Karpas-422 (cell line): Measurements from ENCODE around the gene MYH3. TPM values are rescaled to one million over a fixed set of nuclear protein-coding genes. Genes with fewer than 3 reads are reported as not detected.

Experiments used
- DNase-seq: peaks from one replicate; pipeline ENCODE4 v3.0.0-alpha.2; 2015
- H2AFZ ChIP-seq: fragments of 200-600 bp; sonication (generic); 2 replicates; pipeline ENCODE4 v1.6.1; 2014; ENCODE audit warnings: antibody characterized with exemption, low read length, mixed read lengths
- H3K27ac ChIP-seq: fragments of 200-600 bp; sonication (generic); 2 replicates; pipeline ENCODE4 v1.5.1; 2014; ENCODE audit warnings: mild to moderate bottlenecking, low read length, moderate library complexity
- H3K27me3 ChIP-seq: fragments of 200-600 bp; sonication (generic); 2 replicates; pipeline ENCODE4 v1.6.1; 2014; ENCODE audit warnings: low read length, mixed read lengths
- H3K36me3 ChIP-seq: fragments of 200-600 bp; sonication (generic); 2 replicates; pipeline ENCODE4 v1.6.1; 2014; ENCODE audit warnings: low read length, mixed read lengths; ENCODE audit not compliant: insufficient read depth
- H3K4me1 ChIP-seq: fragments of 200-600 bp; sonication (generic); 2 replicates; pipeline ENCODE4 v1.6.1; 2014; ENCODE audit warnings: mild to moderate bottlenecking, low read length, mixed read lengths
- H3K4me2 ChIP-seq: fragments of 200-600 bp; sonication (generic); 2 replicates; pipeline ENCODE4 v1.6.1; 2014; ENCODE audit warnings: low read length, low read depth, mild to moderate bottlenecking; ENCODE audit not compliant: poor library complexity, severe bottlenecking
- H3K4me3 ChIP-seq: fragments of 200-600 bp; sonication (generic); 2 replicates; pipeline ENCODE4 v1.5.1; 2014; ENCODE audit warnings: mild to moderate bottlenecking, antibody characterized with exemption, low read length, mixed read lengths
- H3K79me2 ChIP-seq: fragments of 200-600 bp; sonication (generic); 2 replicates; pipeline ENCODE4 v1.6.1; 2014; ENCODE audit warnings: mild to moderate bottlenecking, low read length, mixed read lengths
- H3K9ac ChIP-seq: fragments of 200-600 bp; sonication (generic); 2 replicates; pipeline ENCODE4 v1.6.0; 2014; ENCODE audit warnings: low read length
- H3K9me2 ChIP-seq: fragments of 200-600 bp; sonication (generic), shearing (Covaris generic); replicated peaks from 2 replicates; pipeline ENCODE4 v1.6.0; 2014; ENCODE audit warnings: mild to moderate bottlenecking, low read length, moderate library complexity; ENCODE audit not compliant: insufficient read depth
- H3K9me3 ChIP-seq: fragments of 300-700, 200-600 bp; sonication (generic); 2 replicates; pipeline ENCODE4 v1.6.1; 2014; ENCODE audit warnings: low read length, mixed read lengths
- H4K20me1 ChIP-seq: fragments of 200-600 bp; sonication (generic); 2 replicates; pipeline ENCODE4 v1.6.1; 2014; ENCODE audit warnings: mild to moderate bottlenecking, antibody characterized with exemption, low read length, low read depth; ENCODE audit not compliant: insufficient read depth
- total RNA-seq: library from RNA; depleted of rRNA; stranded (reverse); fragments of >200 nt; shearing (Covaris generic); gene quantifications from 2 replicates; pipeline ENCODE4 v1.2.3, GENCODE V29; 2014; ENCODE audit warnings: low replicate concordance

Gene MYH3
- total RNA-seq, 1 experiment from 2014 or later, result 1.0 TPM

GRCh38 chr17:10618202-10618635 is 38.9 kb downstream of the MYH3 start:
- no peaks in the 10 kb centered on the region for H3K79me2 ChIP-seq
- H3K4me2 ChIP-seq, result no peak overlapping the region
- no peak overlapping the region for H3K4me3 ChIP-seq
- no peaks in the 10 kb centered on the region for H3K36me3 ChIP-seq
- no peaks in the 10 kb centered on the region for H3K27me3 ChIP-seq
- H3K9ac ChIP-seq, result no peak overlapping the region
- no peaks in the 10 kb centered on the region for H3K9me2 ChIP-seq
- no peak overlapping the region for H3K27ac ChIP-seq
- no peak overlapping the region for H2AFZ ChIP-seq
- DNase-seq, result peak; percentile 92
- 0 out of 2 replicates have a peak, but pooled peaks cover 2% of the 10 kb centered on the region for H4K20me1 ChIP-seq
- no peaks in the 10 kb centered on the region for H3K9me3 ChIP-seq
- H3K4me1 ChIP-seq, result no peaks in the 10 kb centered on the region

- Histone ChIP-seq H2AFZ (no peak overlapping the region), H3K36me3 (no peaks in the 10 kb centered on the region), H3K4me3 (no peak overlapping the region), H3K4me1 (no peaks in the 10 kb centered on the region), H3K27ac (no peak overlapping the region), H3K4me2 (no peak overlapping the region), H3K79me2 (no peaks in the 10 kb centered on the region), H3K9me2 (no peaks in the 10 kb centered on the region), H3K9me3 (no peaks in the 10 kb centered on the region), H3K27me3 (no peaks in the 10 kb centered on the region), H4K20me1 (0 out of 2 replicates have a peak, but pooled peaks cover 2% of the 10 kb centered on the region), H3K9ac (no peak overlapping the region)
- no peak for DNase-seq
These were observed 40.0 kb downstream of the MYH3 start for GRCh38 chr17:10617120-10617505.

- Histone ChIP-seq H3K9me3 (no peaks in the 10 kb centered on the region), H3K36me3 (no peaks in the 10 kb centered on the region), H3K27me3 (no peaks in the 10 kb centered on the region), H4K20me1 (0 out of 2 replicates have a peak, but pooled peaks cover 2% of the 10 kb centered on the region), H3K9ac (no peak overlapping the region), H3K27ac (no peak overlapping the region), H3K9me2 (no peaks in the 10 kb centered on the region), H3K4me2 (no peak overlapping the region), H3K4me1 (no peaks in the 10 kb centered on the region), H3K4me3 (no peak overlapping the region), H2AFZ (no peak overlapping the region), H3K79me2 (no peaks in the 10 kb centered on the region)
- peak; percentile 91 for DNase-seq
These were observed 40.5 kb downstream of the MYH3 start for GRCh38 chr17:10616502-10617119.

- Histone ChIP-seq H3K4me3 (no peak overlapping the region), H3K27ac (no peak overlapping the region), H3K9me3 (no peaks in the 10 kb centered on the region), H3K4me1 (no peaks in the 10 kb centered on the region), H3K27me3 (no peaks in the 10 kb centered on the region), H3K4me2 (no peak overlapping the region), H3K9me2 (no peaks in the 10 kb centered on the region), H3K9ac (no peak overlapping the region), H3K36me3 (no peaks in the 10 kb centered on the region), H2AFZ (no peak overlapping the region), H3K79me2 (no peaks in the 10 kb centered on the region), H4K20me1 (0 out of 2 replicates have a peak, but pooled peaks cover 2% of the 10 kb centered on the region)
- DNase-seq, result peak; percentile 85
These were observed 42.5 kb downstream of the MYH3 start for GRCh38 chr17:10614536-10615155.

- Histone ChIP-seq H3K9ac (no peak overlapping the region), H2AFZ (no peak overlapping the region), H3K4me1 (no peaks in the 10 kb centered on the region), H3K36me3 (no peaks in the 10 kb centered on the region), H3K4me2 (no peak overlapping the region), H3K9me2 (no peaks in the 10 kb centered on the region), H3K27ac (no peak overlapping the region), H3K9me3 (no peaks in the 10 kb centered on the region), H3K4me3 (no peak overlapping the region), H3K79me2 (no peaks in the 10 kb centered on the region), H3K27me3 (no peaks in the 10 kb centered on the region), H4K20me1 (0 out of 2 replicates have a peak, but pooled peaks cover 2% of the 10 kb centered on the region)
- no peak for DNase-seq
These were observed 43.2 kb downstream of the MYH3 start for GRCh38 chr17:10613775-10614513.

GRCh38 chr17:10612957-10613744 is 44.0 kb downstream of the MYH3 start:
- Histone ChIP-seq H3K79me2 (no peaks in the 10 kb centered on the region), H3K4me2 (no peak overlapping the region), H3K27me3 (no peaks in the 10 kb centered on the region), H3K9me2 (no peaks in the 10 kb centered on the region), H2AFZ (no peak overlapping the region), H3K9ac (no peak overlapping the region), H3K36me3 (no peaks in the 10 kb centered on the region), H3K4me1 (no peaks in the 10 kb centered on the region), H3K27ac (no peak overlapping the region), H3K4me3 (no peak overlapping the region), H3K9me3 (no peaks in the 10 kb centered on the region), H4K20me1 (no peaks in the 10 kb centered on the region)
- DNase-seq, result no peak

- no peak overlapping the region for H3K4me3 ChIP-seq
- no peak overlapping the region for H3K9ac ChIP-seq
- no peak overlapping the region for H2AFZ ChIP-seq
- no peaks in the 10 kb centered on the region for H3K79me2 ChIP-seq
- no peaks in the 10 kb centered on the region for H3K27me3 ChIP-seq
- H3K9me3 ChIP-seq, result no peaks in the 10 kb centered on the region
- H3K36me3 ChIP-seq, result no peaks in the 10 kb centered on the region
- no peak overlapping the region for H3K27ac ChIP-seq
- no peaks in the 10 kb centered on the region for H3K9me2 ChIP-seq
- no peak overlapping the region for H3K4me2 ChIP-seq
- no peaks in the 10 kb centered on the region for H3K4me1 ChIP-seq
- no peak for DNase-seq
- H4K20me1 ChIP-seq, result no peaks in the 10 kb centered on the region
These were observed 46.2 kb downstream of the MYH3 start for GRCh38 chr17:10610884-10611283.

GRCh38 chr17:10608244-10608643 is 48.9 kb downstream of the MYH3 start:
- no peak overlapping the region for H3K9ac ChIP-seq

More at GRCh38 chr17:10608244-10608643, 48.9 kb downstream of the MYH3 start:
- no peak overlapping the region for H3K27ac ChIP-seq
- no peaks in the 10 kb centered on the region for H3K27me3 ChIP-seq
- no peak overlapping the region for H3K4me3 ChIP-seq
- H3K9me2 ChIP-seq, result no peaks in the 10 kb centered on the region
- no peaks in the 10 kb centered on the region for H3K79me2 ChIP-seq
- no peaks in the 10 kb centered on the region for H4K20me1 ChIP-seq
- H3K36me3 ChIP-seq, result no peaks in the 10 kb centered on the region
- no peak overlapping the region for H2AFZ ChIP-seq
- no peak overlapping the region for H3K4me2 ChIP-seq
- no peaks in the 10 kb centered on the region for H3K9me3 ChIP-seq
- no peak for DNase-seq
- no peaks in the 10 kb centered on the region for H3K4me1 ChIP-seq
